Activated gamma-delta T cell (primary cell): ENCODE results near the gene LNP1.
"Not testable (repeated sequence)": the region's sequence is repeated elsewhere in the genome, so short reads cannot be mapped to it uniquely, and the experiment has no call there.

Experiments
- DNase-seq: peaks from one replicate; lab custom pipeline; 2025; lab: John Stamatoyannopoulos, UW
- total RNA-seq, 2 donors: gene quantifications; one replicate each; lab custom pipeline; 2026; lab: John Stamatoyannopoulos, UW

LNP1 gene
- total RNA-seq = 1.4 to 1.6 reads per million in 2 donors

- peak; percentile 60 for DNase-seq
Observed at GRCh38 chr3:100400780-100401673, at the start of gene LNP1, which contains the start of gene TOMM70. TSS of gene LNP1 (plus strand) at chr3:100401539. CDS start at chr3:100429730, 28,191 bp downstream. TSS of gene TOMM70 (minus strand) at chr3:100401089. CDS start at chr3:100400949, 140 bp downstream.

DNA sequence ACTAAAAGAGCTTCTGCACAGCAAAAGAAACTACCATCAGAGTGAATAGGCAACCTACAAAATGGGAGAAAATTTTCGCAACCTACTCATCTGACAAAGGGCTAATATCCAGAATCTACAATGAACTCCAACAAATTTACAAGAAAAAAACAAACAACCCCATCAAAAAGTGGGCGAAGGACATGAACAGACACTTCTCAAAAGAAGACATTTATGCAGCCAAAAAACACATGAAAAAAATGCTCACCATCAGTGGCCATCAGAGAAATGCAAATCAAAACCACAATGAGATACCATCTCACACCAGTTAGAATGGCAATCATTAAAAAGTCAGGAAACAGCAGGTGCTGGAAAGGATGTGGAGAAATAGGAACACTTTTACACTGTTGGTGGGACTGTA, 49.6 kb upstream of the LNP1 start:
- DNase-seq = not testable (repeated sequence)

DNA sequence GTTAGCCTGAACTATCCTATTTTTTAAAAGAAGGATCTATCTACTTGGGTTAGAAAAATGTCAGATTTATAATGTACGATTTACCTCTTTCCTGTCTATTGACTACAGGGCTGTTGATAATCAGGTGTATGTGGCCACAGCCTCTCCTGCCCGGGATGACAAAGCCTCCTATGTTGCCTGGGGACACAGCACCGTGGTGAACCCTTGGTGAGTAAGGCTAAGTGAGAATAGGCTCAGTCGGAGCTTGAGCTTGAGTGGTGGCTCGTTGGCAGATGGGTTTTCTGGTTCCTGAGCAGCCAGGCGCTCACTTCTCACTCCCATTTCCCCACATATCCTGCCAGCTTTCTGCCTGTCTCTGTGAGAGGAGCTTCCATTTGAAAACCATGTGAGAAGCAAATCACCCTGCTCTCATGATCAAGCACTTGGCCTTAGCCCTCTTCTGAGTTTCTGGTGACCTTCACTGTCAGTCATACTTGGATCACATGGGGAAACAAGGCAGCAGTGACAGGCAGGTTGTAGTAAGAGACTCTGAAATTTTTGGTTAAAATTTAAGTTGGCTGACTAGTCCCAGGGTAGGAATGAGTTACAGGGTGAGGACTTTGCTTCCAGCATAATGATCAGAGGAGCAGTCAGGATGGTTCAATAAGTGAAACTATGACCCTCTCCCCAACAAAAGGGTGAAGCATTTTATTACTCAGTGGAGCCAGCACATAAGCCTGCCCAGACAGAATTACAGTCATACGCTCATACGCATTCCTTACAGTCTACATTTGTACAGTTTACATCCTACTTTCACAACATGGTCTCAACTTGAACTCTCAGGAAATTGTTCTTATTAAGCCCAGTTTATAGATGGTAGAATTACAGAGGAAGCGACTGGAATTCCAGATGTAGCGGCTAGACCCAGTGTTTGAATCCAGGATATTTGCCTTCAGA, 48.8 kb upstream of the LNP1 start:
- DNase-seq = no peak

- DNase-seq = no peak
Observed at GRCh38 chr3:100354850-100355249, 46.5 kb upstream of the LNP1 start.

DNA sequence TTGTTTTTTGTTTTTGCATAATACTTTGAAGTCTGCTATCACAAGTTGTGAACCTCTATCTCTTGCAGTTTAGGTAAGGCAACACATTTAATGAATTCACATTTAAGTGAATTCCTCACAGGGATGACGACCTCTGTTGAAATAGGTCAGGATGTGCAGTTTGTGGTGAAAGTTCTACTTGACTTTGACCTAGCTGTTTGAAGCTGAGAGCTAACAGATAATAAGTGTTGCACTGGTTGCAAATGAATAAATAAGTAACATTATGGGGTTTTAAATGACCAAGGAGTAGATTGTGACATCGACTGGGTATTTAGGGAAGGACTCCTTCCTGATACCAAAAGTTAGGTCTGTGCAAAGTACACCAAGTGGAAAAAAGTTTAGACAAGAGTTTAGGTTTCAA, 42.9 kb upstream of the LNP1 start:
- DNase-seq = no peak

GRCh38 chr3:100359035-100359434, 42.3 kb upstream of the LNP1 start:
- no peak for DNase-seq

DNA sequence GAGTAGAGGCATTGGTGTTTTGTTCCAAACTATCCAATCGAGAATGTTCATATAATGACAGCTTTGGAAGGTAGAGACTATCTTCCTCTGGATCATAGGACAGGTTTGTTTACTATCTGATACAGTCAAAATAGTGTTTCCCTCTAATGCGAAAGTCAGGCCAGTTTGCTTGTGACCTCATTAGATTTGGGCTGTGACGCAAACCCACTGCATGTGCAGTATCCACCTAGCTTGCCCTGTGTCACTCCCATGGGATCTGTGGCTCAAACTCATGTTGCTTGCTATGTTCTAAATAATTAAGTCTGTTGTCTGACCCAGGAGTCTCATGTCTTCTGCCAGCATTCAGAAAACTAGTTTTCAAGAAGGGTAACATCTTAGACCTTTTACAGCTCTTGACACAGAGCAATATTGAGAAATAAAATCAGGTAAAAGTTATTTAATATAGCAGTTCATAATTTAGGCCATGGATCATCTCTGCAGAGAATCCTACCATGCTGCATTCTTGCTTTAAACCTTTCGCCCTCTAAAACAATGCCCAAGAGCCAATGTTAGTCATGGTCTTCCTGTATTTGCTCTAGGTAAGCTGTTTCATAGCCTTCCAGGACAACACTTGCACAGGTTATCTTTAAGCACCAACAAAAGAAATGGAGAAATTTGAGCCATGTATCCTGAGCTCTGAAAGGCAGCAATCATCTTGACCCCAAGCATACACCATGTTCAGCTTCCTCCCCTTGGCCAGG, 40.4 kb upstream of the LNP1 start:
- no peak for DNase-seq

- DNase-seq = no peak
Observed at GRCh38 chr3:100361897-100362296, 39.4 kb upstream of the LNP1 start.

- DNase-seq = no peak
Observed at GRCh38 chr3:100364421-100364820, 36.9 kb upstream of the LNP1 start.

GRCh38 chr3:100366424-100366823, 34.9 kb upstream of the LNP1 start:
- no peak for DNase-seq

GRCh38 chr3:100368441-100368840, 32.9 kb upstream of the LNP1 start:
- no peak for DNase-seq

- DNase-seq = no peak
Observed at GRCh38 chr3:100370756-100371155, 30.6 kb upstream of the LNP1 start.

- DNase-seq = no peak
Observed at GRCh38 chr3:100374521-100374920, 26.8 kb upstream of the LNP1 start.

DNA sequence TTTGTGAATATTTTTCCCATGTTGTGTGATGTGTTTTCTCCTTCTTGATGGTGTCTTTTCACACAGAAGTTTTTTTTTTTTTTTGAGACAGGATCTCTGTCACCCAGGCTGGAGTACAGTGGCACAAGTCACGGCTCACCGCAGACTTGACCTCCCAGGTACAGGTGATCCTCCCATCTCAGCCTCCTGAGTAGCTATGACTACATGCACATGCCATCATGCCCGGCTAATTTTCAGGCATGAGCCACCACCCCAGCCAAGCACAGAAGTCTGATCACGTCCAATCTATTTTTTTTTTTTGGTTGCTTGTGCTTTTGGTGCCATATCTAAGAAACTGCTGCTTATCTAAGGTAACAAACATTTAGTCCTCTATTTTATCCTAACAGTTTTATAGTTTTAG, 25.0 kb upstream of the LNP1 start:
- DNase-seq = no peak

DNA sequence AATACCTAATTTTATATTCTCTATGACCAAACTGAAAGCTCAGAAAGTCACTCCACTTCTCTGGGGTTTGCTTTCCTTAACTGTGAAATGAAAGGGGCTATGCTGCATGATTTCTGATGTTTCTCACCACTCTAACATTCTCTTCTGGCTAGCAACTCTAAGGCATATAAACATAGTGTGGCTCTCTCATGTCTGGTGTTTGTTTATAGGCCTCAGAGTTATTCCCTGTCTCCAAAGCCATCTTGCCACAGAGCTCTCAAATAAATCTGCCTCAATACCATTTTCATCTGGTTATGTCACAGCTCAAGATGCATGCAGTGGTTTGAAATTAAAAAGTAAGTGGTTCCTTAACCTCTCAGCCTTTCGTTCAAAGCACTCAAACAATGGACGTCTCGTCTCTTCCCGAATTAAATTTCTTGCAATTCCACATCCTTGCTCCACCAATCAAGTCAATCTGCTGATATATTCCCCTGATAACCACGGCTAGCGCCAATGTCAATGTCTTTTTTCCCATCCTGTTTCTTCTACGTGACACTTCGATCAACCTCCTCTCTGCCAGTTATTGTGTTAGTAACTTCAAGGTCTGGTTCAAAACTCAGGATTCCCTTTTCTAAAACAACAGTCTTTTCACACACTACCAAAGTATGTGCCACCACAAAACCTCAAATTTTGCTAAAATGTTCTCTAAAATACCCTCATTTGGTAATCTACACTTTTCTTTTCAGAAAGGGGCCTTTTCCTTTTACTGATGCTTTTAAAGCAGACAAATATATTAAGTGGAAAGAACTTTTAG, 16.4 kb upstream of the LNP1 start:
- DNase-seq = no peak

GRCh38 chr3:100386437-100387074, 14.8 kb upstream of the LNP1 start:
- DNase-seq = no peak

DNA sequence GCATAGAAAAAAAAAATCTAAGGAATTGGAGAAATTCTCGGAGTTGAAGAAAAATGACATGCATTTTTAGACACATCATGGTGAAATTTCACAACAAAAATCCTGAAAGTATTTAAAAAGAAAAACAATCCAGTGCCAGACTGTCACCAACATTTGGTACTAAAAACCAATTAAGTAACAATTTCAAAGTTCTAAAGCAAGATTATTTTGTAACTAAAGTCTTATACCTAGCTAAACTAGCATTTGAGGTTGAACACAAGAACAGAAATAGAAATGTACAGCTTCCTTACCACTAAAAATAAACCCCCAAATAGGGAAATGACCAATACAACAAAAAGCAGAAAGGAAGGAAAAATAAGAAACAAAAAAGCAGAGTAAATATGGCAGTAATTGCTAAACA, 12.3 kb upstream of the LNP1 start:
- no peak for DNase-seq

- DNase-seq = no peak
Observed at GRCh38 chr3:100395679-100396431, 5.5 kb upstream of the LNP1 start.

- no peak for DNase-seq
Observed at GRCh38 chr3:100396967-100397366, 4.4 kb upstream of the LNP1 start.
